H1 (cell line): ENCODE measurements around the gene HS6ST2.

Experiments used
- CTCF ChIP-seq, 3 experiments: IDR thresholded peaks; 1 replicate in 2 of 3; 2 replicates in 1 of 3; pipeline versions ENCODE4 v1.5.1 to v1.6.1; 2011; ENCODE audit warnings: low read length in 3 of 3, mild to moderate bottlenecking in 3 of 3, inconsistent platforms in 2 of 3, low read depth in 1 of 3, moderate library complexity in 1 of 3; ENCODE audit not compliant: insufficient read depth in 1 of 3; ENCODE audit errors: control extremely low read depth in 1 of 3
- RNF2 ChIP-seq: fragments of 200-900, 300-1000 bp; sonication (generic); IDR thresholded peaks from 2 replicates; pipeline ENCODE4 v1.7.1; 2016; ENCODE audit warnings: borderline replicate concordance, low read depth, mild to moderate bottlenecking, antibody characterized with exemption, low read length; ENCODE audit not compliant: poor library complexity, severe bottlenecking; ENCODE audit errors: missing control alignments
- RXRA ChIP-seq: IDR thresholded peaks from 2 replicates; pipeline ENCODE4 v1.6.1; 2011; ENCODE audit warnings: low read depth, mild to moderate bottlenecking, low read length, moderate library complexity; ENCODE audit not compliant: insufficient read depth

- TF ChIP-seq CTCF (IDR thresholded peaks at IDR 0.05; ENCODE audit: control extremely low read depth in 1 of 3, insufficient read depth in 1 of 3, low read depth in 1 of 3, low read length in 3 of 3) (no peak), RXRA (no peak), RNF2 (no peak)
Measured at GRCh38 chrX:132602701-132603100, 355.7 kb downstream of the HS6ST2 start.
